COLO668 (cell line): ENCODE measurements around the gene GXYLT2.

Source experiments
- DNase-seq: peaks from one replicate; lab custom pipeline; 2025; ENCODE audit not compliant: unreplicated experiment; lab: John Stamatoyannopoulos, UW

The GXYLT2 gene

GRCh38 chr3:73009008-73009407 lies 121.2 kb downstream of the GXYLT2 start:
- DNase-seq = no peak

DNA sequence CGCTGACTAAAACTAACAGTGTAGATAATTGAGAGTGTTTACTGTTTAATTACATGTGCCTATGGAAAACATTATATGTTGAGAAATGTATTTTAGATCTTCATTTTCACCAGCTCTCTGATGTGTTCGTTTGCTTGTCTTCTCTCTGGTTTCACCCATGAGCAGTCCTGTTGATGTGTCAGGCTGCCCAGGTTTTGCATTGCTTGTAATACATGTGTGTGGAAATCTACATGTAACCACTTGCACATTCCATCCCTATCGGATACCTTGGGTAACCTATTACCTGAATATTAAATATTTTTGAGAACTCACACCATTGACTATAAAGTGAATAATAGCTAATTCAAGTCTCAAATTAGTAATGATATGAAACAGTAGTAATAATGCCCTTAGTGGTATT lies 121.9 kb downstream of the GXYLT2 start:
- DNase-seq = no peak

DNA sequence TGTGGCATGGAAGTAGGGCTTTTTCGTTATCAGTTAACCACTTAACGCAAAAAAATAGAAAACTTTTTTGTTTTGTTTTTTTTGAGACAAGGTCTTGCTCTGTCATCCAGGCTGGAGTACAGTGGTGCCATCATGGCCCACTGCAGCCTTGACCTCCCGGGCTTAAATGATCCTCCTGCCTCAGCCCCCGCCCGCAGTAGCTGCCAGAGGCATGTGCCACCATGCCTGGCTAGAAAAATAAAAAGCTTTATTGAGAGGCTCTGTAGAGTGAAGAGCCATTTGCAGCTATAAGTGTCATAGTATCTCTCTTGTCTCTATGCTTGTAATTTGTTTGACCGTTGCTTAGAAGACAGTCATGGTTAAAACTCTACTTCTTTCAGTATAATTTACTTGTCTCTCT lies 122.3 kb downstream of the GXYLT2 start:
- no peak for DNase-seq

DNA sequence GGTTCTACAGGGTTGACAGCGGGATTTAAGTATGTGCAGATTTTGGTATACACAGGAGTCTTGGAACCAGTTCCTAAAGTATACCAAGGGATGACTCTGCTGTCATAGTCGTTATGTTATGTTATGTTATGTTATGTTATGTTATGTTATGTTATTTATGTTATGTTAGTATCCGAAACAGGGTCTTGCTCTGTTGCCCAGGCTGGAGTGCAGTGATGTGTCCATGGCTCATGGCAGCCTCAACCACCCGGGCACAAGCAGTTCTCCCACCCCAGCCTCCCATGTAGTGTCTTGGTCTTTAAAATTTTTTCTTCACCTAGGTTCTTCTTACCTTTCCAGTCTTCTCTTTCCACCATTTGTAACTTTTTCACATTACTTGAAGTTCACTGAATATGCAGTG lies 130.5 kb downstream of the GXYLT2 start:
- DNase-seq = no peak

DNA sequence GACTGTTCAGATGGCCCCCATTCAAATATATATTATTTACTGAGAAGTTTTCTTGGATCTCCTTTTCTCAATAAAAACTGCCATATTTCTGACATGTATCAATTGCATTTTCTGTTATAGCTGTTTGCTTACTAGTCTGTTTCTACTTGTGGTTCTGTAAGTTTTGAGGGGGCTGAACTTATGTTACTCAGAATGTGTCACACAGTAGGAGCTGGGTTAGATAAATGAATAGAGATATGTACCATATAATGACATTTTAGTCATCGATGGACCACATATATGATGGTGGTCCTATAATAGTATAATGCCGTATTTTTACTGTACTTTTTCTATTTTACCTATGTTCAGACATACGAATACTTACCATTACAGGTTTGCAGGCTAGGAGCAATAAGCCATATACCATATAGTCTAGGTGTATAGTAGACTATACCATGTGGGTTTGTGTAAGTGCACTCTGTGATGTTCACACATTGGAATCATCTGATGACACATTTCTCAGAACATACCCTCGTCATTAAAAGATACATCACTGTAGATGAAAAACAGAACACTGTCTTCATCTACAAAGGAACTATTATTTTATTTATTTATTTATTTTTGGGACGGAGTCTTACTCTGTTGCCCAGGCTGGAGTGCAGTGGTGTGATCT lies 131.1 kb downstream of the GXYLT2 start:
- DNase-seq = no peak

DNA sequence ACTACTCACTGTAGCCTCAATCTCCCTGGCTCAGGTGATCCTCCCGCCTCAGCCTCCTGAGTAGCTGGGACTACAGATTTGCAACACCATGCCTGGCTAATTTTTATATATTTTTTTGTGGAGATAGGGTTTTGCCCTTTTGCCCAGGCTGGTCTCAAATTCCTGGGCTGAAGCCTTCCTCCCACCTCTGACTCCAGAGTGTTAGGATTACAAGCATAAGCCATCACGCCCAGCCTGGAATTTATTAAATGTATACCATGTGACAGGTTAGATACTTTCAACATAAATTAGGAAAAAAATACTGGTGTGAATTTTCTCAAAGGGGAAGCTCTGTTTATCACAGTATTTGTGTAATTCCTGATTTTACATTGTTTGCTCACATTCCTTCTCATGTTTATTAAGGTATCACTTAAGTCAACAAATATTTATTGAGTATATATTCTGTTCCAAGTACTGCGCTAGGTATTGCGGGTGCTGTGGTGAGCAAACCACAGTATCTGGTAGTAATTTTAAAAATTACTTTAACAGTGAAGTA lies 133.5 kb downstream of the GXYLT2 start:
- DNase-seq = no peak

DNA sequence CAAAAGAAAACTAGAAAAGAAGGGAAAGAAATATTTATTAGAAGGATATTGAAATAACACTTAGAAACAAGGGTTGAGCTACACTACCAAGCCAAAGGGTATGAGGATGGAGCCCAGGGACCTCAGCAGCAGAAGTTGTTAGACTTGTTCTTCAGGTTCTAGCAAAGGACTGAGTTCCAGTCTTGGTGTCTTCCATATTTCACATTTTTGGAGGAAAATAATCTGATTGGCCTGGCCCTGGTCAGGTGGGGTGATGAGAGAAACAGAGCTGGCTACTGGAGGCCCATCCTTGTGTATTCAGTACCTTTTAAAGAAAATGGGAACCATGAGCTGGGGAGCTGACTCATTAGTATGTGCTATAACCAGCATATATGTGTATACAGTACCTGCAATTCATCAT lies 137.0 kb downstream of the GXYLT2 start:
- no peak for DNase-seq

- no peak for DNase-seq
Measured at GRCh38 chr3:73026111-73026759, 138.4 kb downstream of the GXYLT2 start.
